Activated T-helper 17 cell treated with anti-CD3 and anti-CD28 coated beads, Interleukin-2, amount 50 U/mL, for 72 hours (primary cell): ENCODE results near the gene ILRUN. TPM values are rescaled to one million over a fixed set of nuclear protein-coding genes. Genes with fewer than 3 reads are reported as not detected.
"Not testable (repeated sequence)": the region's sequence is repeated elsewhere in the genome, so short reads cannot be mapped to it uniquely, and the experiment has no call there.

ENCODE experiments used
- ATAC-seq: fragments of 150-1000 bp; cut with Tn5 transposase; replicated peaks from 2 replicates; pipeline ENCODE4 v1.10.0; 2021; ENCODE audit warnings: mild to moderate bottlenecking, moderate library complexity
- H3K27ac Mint-ChIP-seq: one replicate; pipeline ENCODE4 v1.8.0; 2022; ENCODE audit warnings: mixed read lengths
- H3K27me3 Mint-ChIP-seq: one replicate; pipeline ENCODE4 v1.8.0; 2022; ENCODE audit warnings: mixed read lengths
- H3K36me3 Mint-ChIP-seq: one replicate; pipeline ENCODE4 v1.8.0; 2022; ENCODE audit warnings: low read depth, mild to moderate bottlenecking, mixed read lengths
- H3K4me1 Mint-ChIP-seq: one replicate; pipeline ENCODE4 v1.8.0; 2022; ENCODE audit warnings: mixed read lengths
- H3K4me3 Mint-ChIP-seq: one replicate; pipeline ENCODE4 v1.8.0; 2022; ENCODE audit warnings: mild to moderate bottlenecking, mixed read lengths
- H3K9me3 Mint-ChIP-seq: one replicate; pipeline ENCODE4 v1.8.0; 2022; ENCODE audit warnings: mixed read lengths
- total RNA-seq, 2 donors: library from RNA; stranded (reverse); gene quantifications; one replicate each; pipeline ENCODE4 v1.2.3, GENCODE V29; 2022

ILRUN gene
- total RNA-seq, 2 donors from 2014 or later = 58.2 to 65.8 TPM

DNA sequence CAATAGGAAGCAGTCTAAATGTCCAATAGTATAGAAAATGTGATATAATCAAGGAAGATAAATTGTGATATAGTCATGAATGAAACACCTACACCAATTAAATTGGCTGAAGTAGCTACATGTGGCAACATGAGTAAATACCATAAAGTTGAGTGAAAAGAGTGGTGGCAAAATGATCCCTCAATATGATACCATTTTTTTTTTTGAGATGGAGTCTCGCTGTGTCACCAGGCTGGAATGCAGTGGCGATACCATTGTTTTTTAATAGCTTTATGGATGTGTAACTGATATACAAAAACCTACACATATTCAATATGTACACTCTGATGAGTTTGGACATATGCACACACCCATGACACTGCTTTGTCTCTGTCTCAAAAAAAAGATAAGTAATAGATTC is 20.9 kb upstream of the ILRUN start:
- ATAC-seq = no peak
- H3K36me3 Mint-ChIP-seq = no peaks in the 10 kb centered on the region
- no peaks in the 10 kb centered on the region for H3K9me3 Mint-ChIP-seq
- H3K27me3 Mint-ChIP-seq = no peaks in the 10 kb centered on the region
- H3K27ac Mint-ChIP-seq = no peak overlapping the region
- no peaks in the 10 kb centered on the region for H3K4me1 Mint-ChIP-seq
- H3K4me3 Mint-ChIP-seq = no peak overlapping the region

DNA sequence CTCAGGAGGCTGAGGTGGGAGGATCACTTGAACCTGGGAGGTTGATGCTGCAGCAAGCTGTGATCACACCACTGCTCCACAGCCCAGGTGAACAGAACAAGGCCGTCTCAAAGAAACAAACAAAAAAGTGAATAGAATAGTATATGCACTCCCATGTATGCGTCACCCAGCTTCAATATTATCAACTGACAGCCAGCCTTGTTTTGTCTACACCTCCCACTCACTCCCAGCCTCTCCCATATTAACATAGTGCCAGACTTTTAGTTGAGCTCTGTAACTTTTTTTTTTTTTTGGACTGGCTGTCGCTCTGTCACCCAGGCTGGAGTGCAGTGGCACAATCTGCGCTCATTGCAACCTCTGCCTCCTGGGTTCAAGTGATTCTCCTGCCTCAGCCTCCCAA is 18.1 kb upstream of the ILRUN start:
- H3K27me3 Mint-ChIP-seq = no peaks in the 10 kb centered on the region
- no peaks in the 10 kb centered on the region for H3K36me3 Mint-ChIP-seq
- no peaks in the 10 kb centered on the region for H3K4me1 Mint-ChIP-seq
- H3K9me3 Mint-ChIP-seq = no peaks in the 10 kb centered on the region
- H3K4me3 Mint-ChIP-seq = no peak overlapping the region
- H3K27ac Mint-ChIP-seq = no peak overlapping the region
- ATAC-seq = no peak

DNA sequence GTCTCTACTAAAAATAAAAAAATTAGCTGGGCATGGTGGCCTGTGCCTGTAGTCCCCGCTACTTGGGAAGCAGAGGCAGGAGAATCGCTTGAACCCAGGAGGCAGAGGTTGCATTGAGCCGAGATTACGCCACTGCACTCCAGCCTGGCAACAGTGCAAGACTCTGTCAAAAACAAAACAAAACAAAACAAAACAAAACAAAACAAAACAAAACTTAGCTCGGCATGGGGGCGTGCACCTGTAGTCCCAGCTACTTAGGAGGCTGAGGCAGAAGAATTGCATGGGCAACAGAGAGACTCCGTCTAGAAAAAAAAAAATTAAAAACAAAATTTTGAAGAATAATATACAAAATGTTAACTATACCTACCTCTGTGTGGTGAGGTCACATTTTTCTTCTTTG is 16.3 kb upstream of the ILRUN start:
- H3K36me3 Mint-ChIP-seq, ATAC-seq, H3K4me3 Mint-ChIP-seq, H3K4me1 Mint-ChIP-seq, H3K27me3 Mint-ChIP-seq, H3K9me3 Mint-ChIP-seq, H3K27ac Mint-ChIP-seq: not testable (repeated sequence)

DNA sequence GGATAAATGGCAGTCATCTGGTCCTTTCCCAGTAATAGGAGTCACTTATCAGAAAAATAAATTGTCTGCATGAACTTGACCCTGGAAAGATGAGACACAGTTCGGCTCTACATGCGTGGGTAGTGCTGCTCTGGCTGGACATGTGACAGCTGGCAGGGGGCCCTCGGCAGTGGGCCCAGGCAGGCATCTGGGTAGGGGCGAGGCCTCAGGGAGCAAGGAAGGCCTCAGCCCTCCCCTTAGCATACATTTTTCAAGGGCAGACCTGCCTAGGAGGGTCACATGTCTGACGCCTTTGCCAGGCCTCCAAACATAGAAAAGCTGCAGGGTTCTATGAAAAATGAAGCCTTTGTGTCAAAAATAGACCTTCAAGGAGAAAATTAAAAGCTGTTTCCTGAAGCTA is 12.8 kb upstream of the ILRUN start:
- H3K27me3 Mint-ChIP-seq = no peaks in the 10 kb centered on the region
- H3K4me1 Mint-ChIP-seq = no peaks in the 10 kb centered on the region
- H3K9me3 Mint-ChIP-seq = no peaks in the 10 kb centered on the region
- no peak for ATAC-seq
- H3K4me3 Mint-ChIP-seq = no peak overlapping the region
- H3K36me3 Mint-ChIP-seq = no peaks in the 10 kb centered on the region
- no peak overlapping the region for H3K27ac Mint-ChIP-seq

DNA sequence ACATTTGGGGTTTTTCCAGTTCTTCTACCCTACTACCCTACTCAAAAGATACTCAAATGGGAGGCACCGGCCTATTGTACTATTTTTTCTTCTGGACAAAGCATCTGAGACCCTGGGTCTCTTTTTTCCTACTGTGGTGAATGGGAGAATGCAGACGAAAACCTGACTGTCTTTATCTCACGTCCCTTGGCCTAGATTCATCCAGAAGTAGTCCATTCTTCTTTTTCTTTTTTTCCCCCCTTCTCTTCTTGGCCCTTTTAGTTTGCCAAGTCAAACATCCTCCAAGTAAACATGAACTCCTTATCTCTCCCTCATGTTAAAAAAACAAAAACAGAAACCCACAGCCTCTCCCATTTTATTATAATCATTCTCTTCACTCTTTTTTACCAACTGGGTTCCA is 8.7 kb upstream of the ILRUN start:
- Mint-ChIP-seq H3K4me1 (no peaks in the 10 kb centered on the region), H3K4me3 (no peak overlapping the region), H3K36me3 (no peaks in the 10 kb centered on the region), H3K9me3 (no peaks in the 10 kb centered on the region), H3K27ac (no peak overlapping the region), H3K27me3 (no peaks in the 10 kb centered on the region)
- ATAC-seq = no peak

DNA sequence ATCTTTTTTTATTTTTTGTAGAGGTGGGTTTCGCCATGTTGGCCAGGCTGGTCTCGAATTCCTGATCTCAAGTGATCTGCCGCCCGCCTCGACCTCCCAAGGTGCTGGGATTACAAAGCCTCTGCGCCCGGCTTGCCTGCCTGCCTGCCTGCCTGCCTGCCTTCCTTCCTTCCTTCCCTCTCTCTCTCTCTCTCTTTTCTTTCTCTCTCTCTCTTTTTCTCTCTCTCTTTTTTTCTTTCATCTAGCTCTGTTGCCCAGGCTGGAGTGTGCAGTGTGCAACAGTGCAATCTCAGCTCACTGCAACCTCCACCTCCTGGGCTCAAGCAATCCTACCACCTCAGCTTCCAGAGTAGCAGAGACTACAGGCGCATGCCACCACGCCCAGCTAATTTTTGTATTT is 4.6 kb upstream of the ILRUN start:
- H3K27me3 Mint-ChIP-seq = no peaks in the 10 kb centered on the region
- H3K36me3 Mint-ChIP-seq = no peaks in the 10 kb centered on the region
- no peaks in the 10 kb centered on the region for H3K4me1 Mint-ChIP-seq
- no peaks in the 10 kb centered on the region for H3K9me3 Mint-ChIP-seq
- no peak overlapping the region for H3K4me3 Mint-ChIP-seq
- H3K27ac Mint-ChIP-seq = no peak overlapping the region
- ATAC-seq = no peak

DNA sequence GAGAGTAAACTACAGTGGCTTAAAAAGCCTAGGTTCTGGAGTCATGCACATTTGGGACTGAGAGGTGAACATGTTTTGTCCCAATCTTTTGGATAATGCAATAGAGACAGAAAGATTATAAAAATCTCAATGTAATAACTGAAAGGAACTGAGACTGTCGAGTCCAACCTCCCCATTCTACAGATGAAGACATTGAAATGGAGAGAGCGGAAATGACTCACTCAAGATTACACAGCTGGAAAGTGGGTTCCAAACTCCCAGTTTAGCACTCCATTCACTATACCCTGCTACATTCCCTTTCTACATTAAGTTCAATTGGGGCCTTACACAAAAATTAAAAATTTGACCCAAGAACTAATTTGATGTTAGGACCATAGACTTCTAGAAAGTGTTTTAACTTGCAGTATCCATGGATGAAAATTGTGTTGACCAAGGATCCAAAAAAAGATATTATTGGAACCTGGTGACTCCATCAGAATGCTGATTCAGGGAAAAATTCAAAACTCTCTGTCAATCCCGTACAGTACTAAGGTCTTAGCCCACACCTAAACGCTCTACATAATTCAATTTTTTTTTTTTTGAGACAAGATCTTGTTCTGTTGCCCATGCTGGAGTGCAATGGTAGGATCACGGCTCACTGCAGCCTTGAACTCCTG is 1.5 kb upstream of the ILRUN start:
- no peaks in the 10 kb centered on the region for H3K9me3 Mint-ChIP-seq
- H3K27me3 Mint-ChIP-seq = no peaks in the 10 kb centered on the region
- peaks cover 23% of the 10 kb centered on the region for H3K4me1 Mint-ChIP-seq
- H3K27ac Mint-ChIP-seq = peak overlapping the region; percentile 88
- H3K4me3 Mint-ChIP-seq = peak overlapping the region; percentile 91
- ATAC-seq = no peak
- H3K36me3 Mint-ChIP-seq = peaks cover 25% of the 10 kb centered on the region

DNA sequence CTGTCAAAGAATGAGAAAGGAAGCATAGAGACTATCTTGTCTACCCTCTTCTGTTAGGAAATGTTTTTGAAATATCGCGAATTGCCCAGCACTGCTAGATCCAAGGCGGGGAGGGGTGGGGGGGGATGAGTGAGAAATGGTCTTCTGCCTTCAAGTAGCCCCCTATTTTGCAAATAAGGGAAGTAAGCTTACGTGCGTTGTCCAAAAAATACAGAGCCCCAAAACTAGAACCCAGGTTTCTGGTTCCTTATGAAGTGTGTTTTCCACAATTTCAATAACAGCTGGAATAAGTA is 923 bp upstream of the ILRUN start:
- H3K4me3 Mint-ChIP-seq = peak overlapping the region; percentile 91
- H3K27me3 Mint-ChIP-seq = no peaks in the 10 kb centered on the region
- peak overlapping the region; percentile 88 for H3K27ac Mint-ChIP-seq
- peaks cover 23% of the 10 kb centered on the region for H3K4me1 Mint-ChIP-seq
- ATAC-seq = no peak
- H3K9me3 Mint-ChIP-seq = no peaks in the 10 kb centered on the region
- H3K36me3 Mint-ChIP-seq = peaks cover 25% of the 10 kb centered on the region

DNA sequence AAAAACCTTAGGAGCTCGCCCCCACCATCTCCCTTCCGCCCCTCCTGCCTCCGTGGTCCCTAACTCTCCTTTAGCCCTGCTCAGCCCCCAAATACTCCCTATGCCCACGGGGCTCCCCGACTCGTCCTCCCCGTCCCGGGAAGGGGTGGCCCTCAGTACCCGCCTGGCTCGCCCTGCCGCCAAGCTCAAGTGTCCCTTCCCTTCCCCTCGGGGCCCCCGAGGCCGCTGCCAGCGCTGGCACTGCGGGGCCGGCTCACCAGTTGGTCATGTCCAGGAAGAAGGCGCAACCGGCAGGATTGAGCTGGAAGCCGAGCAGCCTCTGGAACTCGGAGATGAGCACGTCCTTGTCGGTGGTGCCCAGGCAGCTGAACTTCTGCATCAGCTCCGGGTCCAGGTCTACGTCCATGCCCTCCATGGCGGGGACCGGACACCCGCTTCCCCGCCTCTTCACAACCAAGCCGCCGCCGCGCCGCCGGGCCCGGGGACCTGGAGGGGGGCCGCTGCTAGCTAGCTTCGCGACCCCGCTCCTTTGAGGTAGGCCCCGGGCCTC is 303 bp downstream of the ILRUN start:
- Mint-ChIP-seq H3K4me3 (peak overlapping the region; percentile 91), H3K27me3 (no peaks in the 10 kb centered on the region), H3K4me1 (peaks cover 23% of the 10 kb centered on the region), H3K27ac (peak overlapping the region; percentile 88), H3K36me3 (peaks cover 25% of the 10 kb centered on the region), H3K9me3 (no peaks in the 10 kb centered on the region)
- ATAC-seq = peak; percentile 69

DNA sequence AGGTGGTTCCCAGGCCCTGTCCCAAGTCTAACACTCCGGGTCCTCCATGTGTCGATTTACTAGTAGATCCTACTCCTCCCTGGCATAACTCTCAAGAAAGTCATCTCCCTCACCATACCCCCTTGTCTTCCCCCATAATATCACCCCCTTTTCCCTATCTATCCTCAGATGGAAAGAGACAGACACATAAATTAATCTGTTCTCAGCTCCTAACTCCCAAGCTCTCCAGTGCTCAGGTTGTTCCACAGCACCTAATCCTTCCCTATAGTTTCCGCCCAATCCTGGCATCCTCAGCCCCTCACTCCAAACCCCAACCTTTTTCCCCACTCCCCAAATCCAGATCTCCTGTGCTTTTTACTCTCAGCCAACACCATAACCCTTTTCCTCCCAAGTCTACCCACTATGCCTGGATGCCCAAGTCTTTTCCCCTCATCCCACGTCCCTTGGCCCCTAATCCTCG is 808 bp downstream of the ILRUN start:
- ATAC-seq = no peak
- no peaks in the 10 kb centered on the region for H3K9me3 Mint-ChIP-seq

DNA sequence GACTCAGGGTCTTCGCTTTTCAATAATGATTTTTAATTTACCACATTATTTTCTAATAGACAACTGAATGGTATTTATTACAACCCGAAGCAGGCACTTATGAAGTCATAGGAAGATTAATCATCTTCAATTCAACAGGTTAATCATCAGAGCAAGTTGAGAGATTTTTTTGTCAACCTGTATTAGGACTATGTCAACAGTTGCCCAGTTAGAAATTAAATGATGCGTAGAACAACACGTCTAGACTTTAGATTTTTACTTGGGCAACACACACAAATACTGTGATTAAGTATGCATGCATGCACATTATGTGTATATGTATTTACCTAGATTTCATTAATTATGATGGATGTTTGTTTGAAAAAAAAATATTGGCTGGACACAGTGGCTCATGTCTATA is 4.3 kb downstream of the ILRUN start:
- no peaks in the 10 kb centered on the region for H3K9me3 Mint-ChIP-seq
- H3K36me3 Mint-ChIP-seq = peaks cover 41% of the 10 kb centered on the region
- no peak overlapping the region for H3K27ac Mint-ChIP-seq
- H3K27me3 Mint-ChIP-seq = no peaks in the 10 kb centered on the region
- H3K4me1 Mint-ChIP-seq = peaks cover 28% of the 10 kb centered on the region
- no peak for ATAC-seq
- H3K4me3 Mint-ChIP-seq = no peak overlapping the region

More for the DNA sequence above, 808 bp downstream of the ILRUN start:
- Mint-ChIP-seq H3K27me3 (no peaks in the 10 kb centered on the region), H3K27ac (peak overlapping the region; percentile 88), H3K4me1 (peaks cover 23% of the 10 kb centered on the region), H3K4me3 (peak overlapping the region; percentile 91), H3K36me3 (peaks cover 25% of the 10 kb centered on the region)

DNA sequence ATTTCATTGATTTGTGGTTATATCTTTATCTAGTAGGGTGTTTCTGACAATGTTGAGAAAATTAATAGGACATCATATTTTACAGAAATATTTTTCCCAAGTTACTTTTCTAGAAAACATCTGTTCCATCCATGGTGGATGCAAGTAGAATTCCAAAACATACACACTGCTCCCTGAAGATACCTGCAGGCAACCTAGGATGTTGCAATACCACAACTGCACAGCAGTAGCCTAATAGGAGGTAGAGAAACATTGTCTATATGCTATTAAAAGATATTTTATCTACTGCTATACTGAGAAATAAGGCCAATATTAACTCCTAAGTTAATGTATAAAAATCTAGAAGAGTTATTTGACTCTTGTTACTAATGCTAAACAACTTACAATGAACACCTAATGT is 6.8 kb downstream of the ILRUN start:
- Mint-ChIP-seq H3K27me3 (no peaks in the 10 kb centered on the region), H3K4me1 (peaks cover 29% of the 10 kb centered on the region), H3K27ac (no peak overlapping the region), H3K4me3 (no peak overlapping the region), H3K9me3 (no peaks in the 10 kb centered on the region), H3K36me3 (peaks cover 30% of the 10 kb centered on the region)
- no peak for ATAC-seq

DNA sequence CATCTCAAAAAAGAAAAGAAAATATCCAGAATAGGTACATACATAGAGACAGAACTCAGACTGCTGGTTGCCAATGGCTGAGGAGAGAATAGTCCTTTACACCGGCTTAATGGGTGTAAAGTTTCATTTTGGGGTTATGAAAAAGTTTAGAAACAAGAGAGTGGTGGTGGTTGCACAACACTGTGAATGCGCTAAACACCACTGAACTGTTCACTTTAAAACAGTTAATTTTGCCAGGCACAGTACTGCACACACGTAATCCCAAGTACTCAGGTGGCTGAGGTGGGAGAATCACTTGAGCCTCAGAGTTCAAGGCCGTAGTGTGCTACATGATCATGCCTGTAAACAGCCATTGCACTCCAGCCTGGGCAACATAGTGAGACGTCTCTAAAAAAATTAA is 7.6 kb downstream of the ILRUN start:
- Mint-ChIP-seq H3K9me3 (no peaks in the 10 kb centered on the region), H3K27ac (no peak overlapping the region), H3K4me1 (peaks cover 30% of the 10 kb centered on the region), H3K27me3 (no peaks in the 10 kb centered on the region), H3K4me3 (no peak overlapping the region), H3K36me3 (peaks cover 23% of the 10 kb centered on the region)
- no peak for ATAC-seq

DNA sequence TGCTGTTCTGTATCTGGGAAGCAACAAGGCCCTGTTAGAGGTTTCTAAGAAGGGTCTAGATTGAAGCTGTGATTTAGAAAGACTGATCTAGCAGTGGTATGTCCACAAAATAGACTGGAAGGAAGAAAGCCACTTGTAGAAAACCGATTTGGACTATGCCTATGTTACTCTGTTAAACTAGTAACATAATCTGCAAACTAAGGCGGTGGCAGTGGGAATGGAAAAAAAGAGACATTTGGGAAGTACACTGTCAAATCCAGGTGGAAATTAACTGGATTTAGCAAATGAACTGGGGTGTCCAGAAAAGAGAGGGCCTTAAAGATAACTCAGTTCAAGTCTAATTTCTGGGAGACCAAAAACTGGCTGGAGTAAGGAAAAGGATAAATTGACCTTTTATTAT is 11.6 kb downstream of the ILRUN start:
- Mint-ChIP-seq H3K27ac (peak overlapping the region; percentile 39), H3K4me1 (peaks cover 22% of the 10 kb centered on the region), H3K4me3 (no peak overlapping the region), H3K27me3 (no peaks in the 10 kb centered on the region), H3K9me3 (no peaks in the 10 kb centered on the region), H3K36me3 (peaks cover 16% of the 10 kb centered on the region)
- no peak for ATAC-seq

DNA sequence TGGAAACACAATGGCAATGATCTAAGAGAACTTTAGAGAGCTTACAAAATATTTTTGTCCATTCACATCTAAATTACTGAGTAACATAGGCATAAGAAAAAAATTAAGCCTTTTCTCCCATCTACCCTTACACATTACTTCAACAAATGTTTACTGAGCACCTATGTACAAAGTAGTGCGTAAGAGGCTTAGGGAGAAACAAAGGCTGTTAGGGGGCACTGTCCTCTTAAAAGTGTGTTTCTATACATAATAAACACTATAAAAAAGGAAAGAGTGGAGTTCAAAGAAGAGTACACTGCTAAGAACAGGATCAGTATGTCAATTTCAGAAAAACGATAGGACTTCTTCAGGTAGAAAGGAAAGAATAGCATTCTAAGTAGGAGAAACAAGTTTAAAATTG is 12.2 kb downstream of the ILRUN start:
- Mint-ChIP-seq H3K4me3 (no peak overlapping the region), H3K36me3 (peaks cover 16% of the 10 kb centered on the region), H3K9me3 (no peaks in the 10 kb centered on the region), H3K4me1 (peaks cover 27% of the 10 kb centered on the region), H3K27me3 (no peaks in the 10 kb centered on the region), H3K27ac (peak overlapping the region; percentile 39)
- no peak for ATAC-seq
